PC-3 (cell line): ENCODE measurements around the gene FAM83F.

ENCODE experiments used
- CTCF ChIP-seq: fragments of 300-600 bp; sonication (generic); conservative IDR thresholded peaks from 2 replicates; pipeline ENCODE4 v1.5.1; 2017; ENCODE audit warnings: antibody characterized with exemption, low read depth, mild to moderate bottlenecking, low read length
- EZH2 ChIP-seq: fragments of 300-600 bp; sonication (generic); IDR thresholded peaks from one replicate; pipeline ENCODE4 v1.6.1; 2017; ENCODE audit warnings: antibody characterized with exemption, mild to moderate bottlenecking, low read length; ENCODE audit not compliant: unreplicated experiment
- EZH2phosphoT487 ChIP-seq: fragments of 300-600 bp; sonication (generic); IDR thresholded peaks from 2 replicates; pipeline ENCODE4 v1.6.1; 2018; ENCODE audit warnings: mild to moderate bottlenecking, antibody characterized with exemption, low read length, borderline replicate concordance

- TF ChIP-seq CTCF (no peak), EZH2 (no peak), EZH2phosphoT487 (no peak)
Observed at GRCh38 chr22:40070701-40071100, 75.9 kb downstream of the FAM83F start.
